Right cardiac atrium (tissue), 5 donors: Measurements from ENCODE around the gene TFF1. TPM values are rescaled to one million over a fixed set of nuclear protein-coding genes. Genes with fewer than 3 reads are reported as not detected.

Experiments
- ATAC-seq, 2 donors: fragments of 200-7000 bp; cut with Tn5 transposase; one replicate each; pipeline versions ENCODE4 v1.8.0 to v1.9.1; 2020; ENCODE audit warnings: moderate library complexity in 2 of 2, mild to moderate bottlenecking in 1 of 2
- DNase-seq, 3 donors: peaks; one replicate each; pipeline ENCODE4 v3.0.0-alpha.2; 2020
- H3K27ac ChIP-seq: one replicate; pipeline ENCODE4 v1.5.1; 2013; ENCODE audit warnings: mild to moderate bottlenecking, low read length, control low read depth, moderate library complexity
- H3K27me3 ChIP-seq: one replicate; pipeline ENCODE4 v1.6.1; 2013; ENCODE audit not compliant: control insufficient read depth, insufficient read depth
- H3K4me1 ChIP-seq: one replicate; pipeline ENCODE4 v1.6.1; 2013; ENCODE audit warnings: low read length; ENCODE audit not compliant: control insufficient read depth, insufficient read depth
- H3K4me3 ChIP-seq: one replicate; pipeline ENCODE4 v1.5.1; 2013; ENCODE audit warnings: low read length, control low read depth
- H3K9me3 ChIP-seq: one replicate; pipeline ENCODE4 v1.6.1; 2013; ENCODE audit warnings: low read length; ENCODE audit not compliant: control insufficient read depth
- WGBS: extraction: QIAGEN DNeasy Blood & Tissue Kit; methylation state at CpG from one replicate; pipeline ENCODE4 v1.1.7; 2013; 5-methylcytosine and 5-hydroxymethylcytosine counted together
- intact Hi-C, 4 donors: fragments of 100-400 bp; cut with DNase I; formaldehyde crosslinking; loops; one replicate each; pipeline versions ENCODE4 v1.11.0 to v1.14.0; 2022 to 2023
- polyA plus RNA-seq: library from polyadenylated mRNA; stranded (reverse); fragments of 200-250 nt; gene quantifications from one replicate; pipeline ENCODE4 v1.2.3, GENCODE V29; 2013
- total RNA-seq, 4 donors: library from RNA; stranded (reverse); fragmentation: NEBNext Ultra II Directional; extraction: Animal tissue kit (Norgen Biotek cat#: 25700); gene quantifications; one replicate each; pipeline ENCODE4 v1.2.1, GENCODE V29; 2021
- donor health status: healthy with polysubstance abuse.
- donor health status: DM: no; HTN: yes; CAD: no.
- donor health status: DM: no; HTN: no; CAD: no.
- donor health status: DM: no; HTN: yes; CAD: no; lungs with severe emphysema.
- donor health status: DM: yes; HTN: yes; CAD: no.

Gene TFF1
- total and polyA plus RNA-seq, 5 donors: not detected

DNA sequence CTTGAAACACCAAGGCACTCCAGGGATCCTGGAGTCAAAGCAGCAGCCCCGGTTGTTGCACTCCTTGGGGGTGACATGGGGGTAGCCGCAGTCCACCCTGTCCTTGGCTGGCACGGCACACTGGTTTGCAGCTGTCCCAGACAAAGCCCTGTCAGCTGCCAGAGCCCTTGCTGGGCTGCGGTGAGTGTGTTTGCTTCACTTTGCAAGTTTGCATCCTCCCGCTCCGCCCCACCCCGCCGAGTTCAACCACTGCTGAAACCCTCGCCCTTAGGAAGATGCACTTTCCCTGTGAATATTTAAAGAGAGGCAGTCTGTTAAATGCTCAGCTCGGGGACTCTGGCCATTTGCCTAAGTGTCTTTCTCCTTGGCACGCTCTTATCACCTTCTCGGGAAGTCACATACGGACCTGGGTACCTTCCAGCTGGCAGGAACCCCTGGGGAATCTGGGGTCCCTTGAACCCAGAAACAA lies 52.8 kb downstream of the TFF1 start:
- 15% methylated on average over 13 of the region's 13 CpGs for WGBS
- ATAC-seq: no peak
- peak in 2 of 3 donors; percentile 66 to 68 for DNase-seq
- Histone ChIP-seq H3K4me1 (peaks cover 6% of the 10 kb centered on the region), H3K27me3 (no peaks in the 10 kb centered on the region), H3K9me3 (no peaks in the 10 kb centered on the region), H3K27ac (no peak overlapping the region), H3K4me3 (no peak overlapping the region)
- intact Hi-C loops: no loop called here

DNA sequence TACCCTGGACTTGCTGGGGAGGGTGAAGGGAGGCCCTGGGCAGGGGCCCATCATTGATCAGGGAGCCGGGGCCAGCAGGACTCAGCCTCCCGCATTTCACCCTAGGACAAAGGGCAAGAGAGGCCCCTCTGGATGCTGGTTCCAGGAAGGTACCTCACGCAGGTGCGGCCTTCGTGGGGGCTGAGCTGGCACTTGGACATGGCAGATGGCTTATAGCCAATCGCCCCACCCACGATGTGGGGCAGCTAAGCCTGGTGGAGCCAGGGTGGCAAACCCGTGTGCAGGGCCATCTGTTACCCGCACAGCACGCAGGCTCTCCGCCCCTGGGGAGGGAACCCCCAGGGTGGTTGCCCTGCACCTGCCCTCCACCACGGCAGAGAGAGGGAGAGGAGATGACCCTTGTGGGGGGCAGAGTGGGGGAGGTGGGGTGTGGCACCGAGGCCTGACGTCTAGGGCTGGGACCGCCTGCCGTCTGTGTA lies 53.7 kb downstream of the TFF1 start:
- DNase-seq (no peak), ATAC-seq (no peak)
- intact Hi-C loops: no loop called here
- Histone ChIP-seq H3K4me1 (peaks cover 6% of the 10 kb centered on the region), H3K4me3 (no peak overlapping the region), H3K27me3 (no peaks in the 10 kb centered on the region), H3K27ac (no peak overlapping the region), H3K9me3 (no peaks in the 10 kb centered on the region)
- 78% methylated on average over 16 of the region's 16 CpGs for WGBS

Other genes with a start within 250 kb of the TFF1 start
- 10 to 100 TPM in 1 of 4 donors, 1 to 10 TPM in 3; 3.6 to 11.5 (median 5.8) TPM for gene ABCG1, start 147.4 kb downstream of the TFF1 start, total RNA-seq
- gene ABCG1, start 147.4 kb downstream of the TFF1 start, polyA plus RNA-seq: 5.7 TPM
- 1 to 10 TPM; 1.2 to 2.2 (median 1.7) TPM for gene TFF3, start 51.1 kb downstream of the TFF1 start, total RNA-seq
- 2.6 TPM for gene TFF3, start 51.1 kb downstream of the TFF1 start, polyA plus RNA-seq
- gene TFF2, start 15.5 kb downstream of the TFF1 start, total RNA-seq: not detected
- not detected for gene TFF2, start 15.5 kb downstream of the TFF1 start, polyA plus RNA-seq
- gene TMPRSS3, start 29.5 kb upstream of the TFF1 start, total RNA-seq: not detected
- gene TMPRSS3, start 29.5 kb upstream of the TFF1 start, polyA plus RNA-seq: not detected
- under 1 TPM; 0.15 to 0.29 (median 0.25) TPM for gene UBASH3A, start 37.4 kb upstream of the TFF1 start, total RNA-seq
- 0.07 TPM for gene UBASH3A, start 37.4 kb upstream of the TFF1 start, polyA plus RNA-seq
- gene RSPH1, start 129.7 kb upstream of the TFF1 start, total RNA-seq: not detected
- not detected for gene RSPH1, start 129.7 kb upstream of the TFF1 start, polyA plus RNA-seq
- gene SLC37A1, start 147.3 kb upstream of the TFF1 start, total RNA-seq: 1 to 10 TPM; 2.7 to 2.9 (median 2.9) TPM
- gene SLC37A1, start 147.3 kb upstream of the TFF1 start, polyA plus RNA-seq: 1.9 TPM